ENCODE results near the gene LRRC8E. TPM values are rescaled to one million over a fixed set of nuclear protein-coding genes. Genes with fewer than 3 reads are reported as not detected.

Gene LRRC8E
- total RNA-seq (1 to 10 TPM; 4.6 to 6.1 (median 5.0) TPM), polyA plus RNA-seq (1 to 10 TPM; 2.6 to 3.2 TPM)

- 5 to 7% methylated on average over 37 to 53 of the region's 53 CpGs for WGBS, 2 donors
- Histone ChIP-seq H3K36me3 (no peaks in the 10 kb centered on the region), H3K27ac (peak within 1 kb of the TSS; percentile 57 to 80 (median 68)), H3K9me3 (no peaks in the 10 kb centered on the region), H3K27me3 (no peaks in the 10 kb centered on the region), H3K4me3 (peak within 1 kb of the TSS; percentile 18 to 75 (median 57)), H3K4me1 (no peaks in the 10 kb centered on the region)
- DNase-seq = peak; percentile 64 to 91 (median 82)
- TF ChIP-seq CTCF (IDR thresholded peaks at IDR 0.05) = no peak
- peak; percentile 97 to 99 (median 98) for ATAC-seq
- FAIRE-seq = no peak
- intact Hi-C loops (cut with DNase I) = no loop called here
These were observed at the start of gene LRRC8E for GRCh38 chr19:7888145-7888825. Gene LRRC8E, plus strand, starts transcription at chr19:7888510. Its CDS starts 7,094 bp downstream, at chr19:7895604.

- DNase-seq = no peak
- Histone ChIP-seq H3K4me1 (no peaks in the 10 kb centered on the region), H3K4me3 (no peak overlapping the region), H3K27ac (no peak overlapping the region), H3K36me3 (no peaks in the 10 kb centered on the region), H3K9me3 (no peaks in the 10 kb centered on the region), H3K27me3 (no peaks in the 10 kb centered on the region)
- FAIRE-seq = no peak
- no peak for TF ChIP-seq CTCF (IDR thresholded peaks at IDR 0.05)
- no peak for ATAC-seq
- 94 to 97% methylated on average over 6 of the region's 6 CpGs for WGBS, 2 donors
- intact Hi-C loops (cut with DNase I) = no loop called here
These were observed 48.8 kb upstream of the LRRC8E start for GRCh38 chr19:7839476-7839875.

- H3K27ac ChIP-seq = no peak overlapping the region
- H3K27me3 ChIP-seq = no peaks in the 10 kb centered on the region
- DNase-seq = no peak
- H3K9me3 ChIP-seq = no peaks in the 10 kb centered on the region
- intact Hi-C loops (cut with DNase I) = no loop called here
- no peak for TF ChIP-seq CTCF (IDR thresholded peaks at IDR 0.05)
- no peak for FAIRE-seq
- no peaks in the 10 kb centered on the region for H3K36me3 ChIP-seq
- no peaks in the 10 kb centered on the region for H3K4me1 ChIP-seq
- WGBS, 2 donors = 91 to 95% methylated on average over 8 of the region's 8 CpGs
- H3K4me3 ChIP-seq = no peak overlapping the region
- ATAC-seq = no peak
These were observed 47.7 kb upstream of the LRRC8E start for GRCh38 chr19:7840629-7841028.

GRCh38 chr19:7841751-7842660 lies 46.3 kb upstream of the LRRC8E start:
- ATAC-seq = no peak
- 89 to 93% methylated on average over 11 of the region's 11 CpGs for WGBS, 2 donors
- Histone ChIP-seq H3K27me3 (no peaks in the 10 kb centered on the region), H3K9me3 (no peaks in the 10 kb centered on the region), H3K4me1 (no peaks in the 10 kb centered on the region), H3K4me3 (no peak overlapping the region), H3K27ac (no peak overlapping the region), H3K36me3 (no peaks in the 10 kb centered on the region)
- DNase-seq = no peak
- intact Hi-C loops (cut with DNase I) = no loop called here
- TF ChIP-seq CTCF (IDR thresholded peaks at IDR 0.05) = no peak
- FAIRE-seq = no peak

Data from pancreas (tissue), 10 donors.